Epithelial cell of esophagus (primary cell): ENCODE measurements around the gene MGRN1.

Experiments
- DNase-seq: peaks from one replicate; pipeline ENCODE4 v3.0.0; 2010; ENCODE audit warnings: low read depth
- H3K4me3 ChIP-seq: 2 replicates; pipeline ENCODE4 v1.5.1; 2011; ENCODE audit warnings: mild to moderate bottlenecking, low read length, control low read depth
- CTCF ChIP-seq: IDR thresholded peaks from 2 replicates; pipeline ENCODE4 v1.5.1; 2011; ENCODE audit warnings: low read depth, mild to moderate bottlenecking, low read length, control low read depth, inconsistent platforms; ENCODE audit not compliant: insufficient read depth; ENCODE audit errors: missing control alignments

Gene MGRN1

GRCh38 chr16:4696172-4696904 lies 71.7 kb downstream of the MGRN1 start:
- no peak for DNase-seq
- TF ChIP-seq CTCF = no peak
- H3K4me3 ChIP-seq = no peak overlapping the region

- TF ChIP-seq CTCF = no peak
Observed at GRCh38 chr16:4696905-4697847, 72.5 kb downstream of the MGRN1 start.

GRCh38 chr16:4697848-4698291 lies 73.2 kb downstream of the MGRN1 start:
- no peak for DNase-seq

More at GRCh38 chr16:4696905-4697847, 72.5 kb downstream of the MGRN1 start:
- no peak overlapping the region for H3K4me3 ChIP-seq
- DNase-seq = no peak

GRCh38 chr16:4698321-4699045 lies 73.9 kb downstream of the MGRN1 start:
- DNase-seq = no peak
- no peak overlapping the region for H3K4me3 ChIP-seq
- no peak for TF ChIP-seq CTCF

More at GRCh38 chr16:4697848-4698291, 73.2 kb downstream of the MGRN1 start:
- no peak for TF ChIP-seq CTCF
- H3K4me3 ChIP-seq = no peak overlapping the region

GRCh38 chr16:4699046-4699556 lies 74.5 kb downstream of the MGRN1 start:
- no peak for DNase-seq
- no peak overlapping the region for H3K4me3 ChIP-seq
- no peak for TF ChIP-seq CTCF

- DNase-seq = peak; percentile 55
Observed at GRCh38 chr16:4700380-4700996, 75.9 kb downstream of the MGRN1 start.

More at GRCh38 chr16:4700380-4700996, 75.9 kb downstream of the MGRN1 start:
- H3K4me3 ChIP-seq = no peak overlapping the region
- no peak for TF ChIP-seq CTCF
